ENCODE results near the gene SCN3B.

Gene SCN3B

DNA sequence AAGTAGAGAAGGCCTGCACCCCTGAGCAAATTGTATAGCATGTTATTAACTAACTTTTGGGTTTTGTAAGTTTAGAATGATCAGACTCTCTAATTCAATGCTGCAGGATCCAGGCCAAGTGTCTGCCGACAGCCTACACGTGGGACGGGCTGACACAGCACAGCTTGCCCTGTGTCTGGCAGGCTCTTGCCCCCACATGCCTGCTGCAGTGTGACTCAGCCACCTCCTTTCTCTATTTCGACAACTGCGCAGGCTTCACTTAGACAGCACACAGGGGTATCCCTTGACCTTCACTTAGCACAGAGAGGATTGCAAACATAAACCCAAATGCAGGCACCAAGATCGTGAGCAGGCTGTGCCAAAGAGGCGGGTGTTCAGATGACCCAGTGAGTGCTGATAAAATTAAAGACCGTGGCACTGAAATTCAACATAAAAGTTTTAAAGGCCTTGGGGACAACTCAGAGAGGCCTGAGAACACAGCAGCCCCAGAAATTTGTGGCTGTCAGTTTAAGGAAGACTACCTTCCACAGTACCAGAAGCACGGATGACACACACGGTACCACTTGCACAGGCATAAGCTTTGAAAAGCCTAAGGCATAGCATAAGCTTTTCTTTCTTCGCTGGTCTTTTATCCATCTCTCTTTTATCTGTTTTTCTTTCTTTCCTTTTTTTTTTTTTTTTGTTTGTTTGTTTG lies 37.8 kb downstream of the SCN3B start:
- no peak overlapping the region for H3K27ac ChIP-seq
- TF ChIP-seq CTCF (IDR thresholded peaks at IDR 0.05) (no peak), ZFX (IDR thresholded peaks at IDR 0.05; ENCODE audit: borderline replicate concordance) (no peak)

DNA sequence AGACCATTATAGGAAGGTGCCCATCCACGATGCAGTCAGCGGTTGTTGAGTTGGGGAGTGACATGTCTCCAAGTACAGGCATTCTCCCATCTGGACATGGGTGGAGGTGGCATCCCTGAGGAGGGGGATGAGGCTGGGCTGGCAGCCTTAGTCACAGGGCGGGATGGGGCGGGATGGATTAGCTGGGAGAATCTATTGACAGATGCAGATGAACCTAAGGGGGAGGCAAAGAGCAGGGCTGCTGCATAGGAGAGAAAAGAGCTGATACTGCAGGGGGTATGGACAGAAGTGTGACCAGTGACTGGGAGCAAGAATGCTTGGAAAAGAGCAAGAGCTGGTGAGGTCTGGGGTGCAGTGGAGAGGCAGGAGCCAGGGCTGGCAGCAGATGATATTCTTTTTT lies 42.7 kb downstream of the SCN3B start:
- H3K27ac ChIP-seq = no peak overlapping the region
- no peak for TF ChIP-seq ZFX (IDR thresholded peaks at IDR 0.05; ENCODE audit: borderline replicate concordance)
- TF ChIP-seq CTCF (IDR thresholded peaks at IDR 0.05) = no peak

DNA sequence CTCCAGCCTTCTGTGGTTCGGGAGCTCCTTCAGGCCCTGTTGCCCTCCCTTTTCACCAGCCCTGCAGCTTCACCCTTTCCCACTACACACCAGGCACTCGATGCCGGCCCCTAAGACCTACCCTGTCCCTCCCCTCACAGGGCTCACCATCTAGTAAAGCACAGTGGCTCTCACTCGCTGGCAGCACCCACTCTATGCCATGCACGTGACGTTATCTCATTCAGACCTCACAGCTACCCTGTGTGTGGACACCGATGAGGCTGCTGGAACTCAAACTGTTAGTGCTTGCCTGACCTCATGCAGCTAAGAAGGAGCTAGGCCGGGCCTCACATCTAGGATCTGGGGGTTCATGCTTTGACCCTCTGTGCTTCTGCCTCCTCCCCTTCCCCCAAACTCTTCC lies 45.5 kb downstream of the SCN3B start:
- TF ChIP-seq ZFX (IDR thresholded peaks at IDR 0.05; ENCODE audit: borderline replicate concordance) (no peak), CTCF (IDR thresholded peaks at IDR 0.05) (no peak)
- no peak overlapping the region for H3K27ac ChIP-seq

DNA sequence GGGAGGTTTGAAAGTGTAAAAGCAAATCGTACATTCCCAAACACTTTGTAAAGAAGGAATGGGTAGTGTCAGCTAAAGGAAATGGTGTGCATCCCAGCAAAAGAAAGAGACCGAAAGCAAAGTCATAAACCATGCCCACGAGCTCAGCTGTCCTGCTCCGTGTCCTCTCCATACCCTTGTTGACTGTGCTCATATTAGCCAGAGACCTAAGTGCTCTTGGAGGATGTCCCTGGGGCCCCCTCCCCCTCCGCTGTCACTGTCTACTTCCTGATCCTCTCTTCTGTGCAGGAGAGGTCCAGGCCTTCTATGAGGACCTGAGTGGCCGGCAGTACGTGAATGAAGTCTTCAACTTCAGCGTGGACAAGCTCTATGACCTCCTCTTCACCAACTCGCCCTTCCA lies 46.1 kb downstream of the SCN3B start:
- TF ChIP-seq ZFX (IDR thresholded peaks at IDR 0.05; ENCODE audit: borderline replicate concordance) = no peak
- no peak for TF ChIP-seq CTCF (IDR thresholded peaks at IDR 0.05)

DNA sequence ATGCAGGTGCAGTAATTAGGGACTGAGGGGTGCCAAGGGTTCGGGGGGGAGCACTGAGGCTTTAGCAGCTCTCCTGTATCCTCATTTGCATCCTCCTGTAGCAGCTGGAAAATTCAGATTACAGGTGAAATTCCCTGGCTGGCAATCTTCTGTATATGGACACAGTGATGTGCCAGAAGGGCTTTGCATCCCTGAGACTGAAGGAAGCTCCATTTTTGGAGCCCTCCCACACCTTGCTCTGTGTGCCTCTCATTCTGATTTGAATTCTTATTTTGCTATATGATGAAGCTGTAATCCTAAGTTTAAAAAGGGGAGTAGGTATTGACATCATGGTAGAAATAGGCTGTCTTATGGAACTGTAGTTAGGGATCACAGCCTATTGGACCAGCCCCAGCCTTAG lies 46.6 kb downstream of the SCN3B start:
- no peak overlapping the region for H3K27ac ChIP-seq
- no peak for TF ChIP-seq CTCF (IDR thresholded peaks at IDR 0.05)
- no peak for TF ChIP-seq ZFX (IDR thresholded peaks at IDR 0.05; ENCODE audit: borderline replicate concordance)

More for the DNA sequence above, 46.1 kb downstream of the SCN3B start:
- H3K27ac ChIP-seq = no peak overlapping the region

- H3K27ac ChIP-seq = no peak overlapping the region
- TF ChIP-seq CTCF (IDR thresholded peaks at IDR 0.05) (no peak), ZFX (IDR thresholded peaks at IDR 0.05; ENCODE audit: borderline replicate concordance) (no peak)
Observed at GRCh38 chr11:123603666-123604065, 50.8 kb downstream of the SCN3B start.

DNA sequence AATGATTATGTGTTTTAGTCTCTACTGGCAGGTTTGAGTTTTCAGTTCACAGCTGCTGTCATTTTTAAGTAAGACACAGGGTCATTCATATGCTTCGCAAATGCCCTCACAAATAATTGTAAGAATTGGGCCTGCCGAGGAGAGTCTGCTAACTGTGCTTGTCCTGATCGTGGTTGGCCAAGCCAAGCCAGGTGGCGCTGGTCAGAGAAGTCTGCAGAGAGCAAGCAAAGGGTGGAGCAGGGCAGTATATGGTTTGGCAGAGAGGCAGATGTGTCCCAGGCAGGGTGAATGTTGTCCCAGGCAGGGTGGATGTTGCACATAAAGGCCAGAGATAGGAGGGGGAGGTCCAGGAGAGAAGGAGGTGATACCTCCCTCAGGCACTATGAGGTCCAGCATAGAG lies 52.7 kb downstream of the SCN3B start:
- H3K27ac ChIP-seq = no peak overlapping the region
- TF ChIP-seq CTCF (IDR thresholded peaks at IDR 0.05) (no peak), ZFX (IDR thresholded peaks at IDR 0.05; ENCODE audit: borderline replicate concordance) (no peak)
